Measurements from ENCODE around the gene BRAT1.

The BRAT1 gene

GRCh38 chr7:2586326-2587020 lies 31.1 kb upstream of the BRAT1 start:
- no peak overlapping the region for H3K4me3 ChIP-seq (ENCODE audit: low read depth, low read length)
- no peak for TF ChIP-seq CTCF (IDR thresholded peaks at IDR 0.05; ENCODE audit: insufficient read depth, low read length, missing control alignments)
- no peak for DNase-seq (ENCODE audit: low read depth, low spot score)
- ChIA-PET CTCF (interaction anchor here (0.7 to 1.1 kb wide), 3 partner anchors 13 to 20 kb away, joined by 3 read pairs; no protein-coding TSS in a partner anchor), POLR2A (no interaction called here)

- no peak overlapping the region for H3K4me3 ChIP-seq (ENCODE audit: low read depth, low read length)
- POLR2A ChIA-PET, result no interaction called here
- no peak for TF ChIP-seq CTCF (IDR thresholded peaks at IDR 0.05; ENCODE audit: insufficient read depth, low read length, missing control alignments)
- CTCF ChIA-PET, result interaction anchor here (0.7 to 1.0 kb wide), 4 partner anchors 17 to 278 kb away, joined by 3 read pairs; no protein-coding TSS in a partner anchor
- DNase-seq (ENCODE audit: low read depth, low spot score), result no peak
These were observed 30.1 kb upstream of the BRAT1 start for GRCh38 chr7:2585446-2585845.

- no peak for TF ChIP-seq CTCF (IDR thresholded peaks at IDR 0.05; ENCODE audit: insufficient read depth, low read length, missing control alignments)
- POLR2A ChIA-PET, result interaction anchor here (0.5 kb wide), 1 partner anchor 62 kb away, joined by 3 read pairs; no protein-coding TSS in a partner anchor
- no peak for DNase-seq (ENCODE audit: low read depth, low spot score)
- H3K4me3 ChIP-seq (ENCODE audit: low read depth, low read length), result no peak overlapping the region
- CTCF ChIA-PET, result interaction anchor here (1.6 kb wide), 1 partner anchor 29 kb away, joined by 4 read pairs; no protein-coding TSS in a partner anchor
These were observed 28.7 kb upstream of the BRAT1 start for GRCh38 chr7:2583798-2584580.

GRCh38 chr7:2582006-2582735 lies 26.8 kb upstream of the BRAT1 start:
- ChIA-PET CTCF (no interaction called here), POLR2A (no interaction called here)
- H3K4me3 ChIP-seq (ENCODE audit: low read depth, low read length), result no peak overlapping the region
- TF ChIP-seq CTCF (IDR thresholded peaks at IDR 0.05; ENCODE audit: insufficient read depth, low read length, missing control alignments), result no peak
- DNase-seq (ENCODE audit: low read depth, low spot score), result no peak

GRCh38 chr7:2580636-2581035 lies 25.3 kb upstream of the BRAT1 start:
- CTCF ChIA-PET, result no interaction called here
- POLR2A ChIA-PET, result no interaction called here
- no peak for DNase-seq (ENCODE audit: low read depth, low spot score)
- no peak for TF ChIP-seq CTCF (IDR thresholded peaks at IDR 0.05; ENCODE audit: insufficient read depth, low read length, missing control alignments)
- H3K4me3 ChIP-seq (ENCODE audit: low read depth, low read length), result no peak overlapping the region

All from AG04449 (cell line).